Upper lobe of left lung (tissue), 6 donors: Measurements from ENCODE around the gene ERN1. TPM values are rescaled to one million over a fixed set of nuclear protein-coding genes. Genes with fewer than 3 reads are reported as not detected.

Experiments used
- ATAC-seq, 2 donors: fragments of 200-7000 bp; cut with Tn5 transposase; one replicate each; pipeline ENCODE4 v1.9.1; 2022; ENCODE audit warnings: mild to moderate bottlenecking in 2 of 2, moderate library complexity in 2 of 2; ENCODE audit not compliant: low FRiP score in 2 of 2
- DNase-seq, 2 donors: peaks; one replicate each; pipeline ENCODE4 v3.0.0-alpha.2; 2019 to 2020
- H3K27ac ChIP-seq, 4 donors: fragments of 200-600 bp; sonication (generic); one replicate each; pipeline ENCODE4 v1.5.1; 2016 to 2019
- H3K27me3 ChIP-seq, 4 donors: fragments of 200-600 bp; sonication (generic); one replicate each; pipeline ENCODE4 v1.5.1; 2017 to 2019
- H3K36me3 ChIP-seq, 4 donors: fragments of 200-600 bp; sonication (generic); one replicate each; pipeline ENCODE4 v1.5.1; 2016 to 2019
- H3K4me1 ChIP-seq, 4 donors: fragments of 200-600 bp; sonication (generic); one replicate each; pipeline ENCODE4 v1.5.1; 2018 to 2019
- H3K4me3 ChIP-seq, 4 donors: fragments of 200-600 bp; sonication (generic); one replicate each; pipeline ENCODE4 v1.5.1; 2017 to 2019; ENCODE audit warnings: mild to moderate bottlenecking in 2 of 4, moderate library complexity in 1 of 4
- H3K9me3 ChIP-seq, 4 donors: fragments of 200-600 bp; sonication (generic); one replicate each; pipeline ENCODE4 v1.5.1; 2018 to 2019
- EP300 ChIP-seq, 4 donors: sonication (generic); formaldehyde crosslinking; IDR thresholded peaks; one replicate each; pipeline ENCODE4 v1.5.1; 2017; ENCODE audit warnings: antibody characterized with exemption in 4 of 4, control low read depth in 2 of 4
- POLR2A ChIP-seq, 4 donors: fragments of 450-650 bp; IDR thresholded peaks; one replicate each; pipeline ENCODE4 v1.5.1; 2016 to 2017; ENCODE audit warnings: antibody characterized with exemption in 4 of 4, mild to moderate bottlenecking in 2 of 4
- POLR2AphosphoS5 ChIP-seq, 2 donors: sonication (generic); formaldehyde crosslinking; IDR thresholded peaks; one replicate each; pipeline ENCODE4 v1.5.1; 2017; ENCODE audit warnings: antibody characterized with exemption in 2 of 2
- WGBS, 2 donors: methylation state at CpG; one replicate each; pipeline ENCODE4 v1.1.5; 2017 to 2018; 5-methylcytosine and 5-hydroxymethylcytosine counted together
- total RNA-seq, 6 donors: library from RNA; depleted of rRNA in 4 of 6; stranded (reverse); fragments of >200 nt in 4 of 6; gene quantifications; one replicate each; pipeline versions ENCODE4 v1.1.0 to v1.2.1, GENCODE V29; 2016 to 2021
- TF ChIP-seq, protein P1 (sequence below), 6 experiments: fragments of 450-650 bp in 4 of 6; fragments of 200-600 bp in 2 of 6; sonication (generic) in 2 of 6; IDR thresholded peaks; one replicate each; pipeline ENCODE4 v1.5.1; 2016 to 2019; ENCODE audit warnings: antibody characterized with exemption in 6 of 6
- donor health status: DM: no; HTN: no; CAD: no; lungs with moderate emphysema.
- donor health status: DM: no; HTN: yes; CAD: no; lungs with severe emphysema.

ERN1 gene
- total RNA-seq, 6 donors from 2014 or later, result 32.8 to 65.0 (median 41.9) TPM

GRCh38 chr17:64016231-64016784 lies 113.6 kb downstream of the ERN1 start:
- Histone ChIP-seq H3K4me3 (peak overlapping the region in 2 of 4 donors; percentile 1 to 7), H3K36me3 (no peaks in the 10 kb centered on the region), H3K4me1 (peaks cover 22 to 40% (median 26%) of the 10 kb centered on the region in 4 donors), H3K27ac (peak overlapping the region; percentile 44 to 79 (median 62)), H3K9me3 (no peaks in the 10 kb centered on the region), H3K27me3 (no peaks in the 10 kb centered on the region)
- no peak for ATAC-seq
- TF ChIP-seq POLR2AphosphoS5 (IDR thresholded peaks at IDR 0.05), result peak; percentile 38 to 39
- no peak for TF ChIP-seq POLR2A (IDR thresholded peaks at IDR 0.05)
- TF ChIP-seq, protein P1, sequence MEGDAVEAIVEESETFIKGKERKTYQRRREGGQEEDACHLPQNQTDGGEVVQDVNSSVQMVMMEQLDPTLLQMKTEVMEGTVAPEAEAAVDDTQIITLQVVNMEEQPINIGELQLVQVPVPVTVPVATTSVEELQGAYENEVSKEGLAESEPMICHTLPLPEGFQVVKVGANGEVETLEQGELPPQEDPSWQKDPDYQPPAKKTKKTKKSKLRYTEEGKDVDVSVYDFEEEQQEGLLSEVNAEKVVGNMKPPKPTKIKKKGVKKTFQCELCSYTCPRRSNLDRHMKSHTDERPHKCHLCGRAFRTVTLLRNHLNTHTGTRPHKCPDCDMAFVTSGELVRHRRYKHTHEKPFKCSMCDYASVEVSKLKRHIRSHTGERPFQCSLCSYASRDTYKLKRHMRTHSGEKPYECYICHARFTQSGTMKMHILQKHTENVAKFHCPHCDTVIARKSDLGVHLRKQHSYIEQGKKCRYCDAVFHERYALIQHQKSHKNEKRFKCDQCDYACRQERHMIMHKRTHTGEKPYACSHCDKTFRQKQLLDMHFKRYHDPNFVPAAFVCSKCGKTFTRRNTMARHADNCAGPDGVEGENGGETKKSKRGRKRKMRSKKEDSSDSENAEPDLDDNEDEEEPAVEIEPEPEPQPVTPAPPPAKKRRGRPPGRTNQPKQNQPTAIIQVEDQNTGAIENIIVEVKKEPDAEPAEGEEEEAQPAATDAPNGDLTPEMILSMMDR (IDR thresholded peaks at IDR 0.05), result peak in 1 of 6 experiments; percentile 18
- TF ChIP-seq EP300 (IDR thresholded peaks at IDR 0.05), result no peak
- no peak for DNase-seq
- WGBS, 2 donors, result 39 to 47% methylated on average over 5 of the region's 5 CpGs

DNA sequence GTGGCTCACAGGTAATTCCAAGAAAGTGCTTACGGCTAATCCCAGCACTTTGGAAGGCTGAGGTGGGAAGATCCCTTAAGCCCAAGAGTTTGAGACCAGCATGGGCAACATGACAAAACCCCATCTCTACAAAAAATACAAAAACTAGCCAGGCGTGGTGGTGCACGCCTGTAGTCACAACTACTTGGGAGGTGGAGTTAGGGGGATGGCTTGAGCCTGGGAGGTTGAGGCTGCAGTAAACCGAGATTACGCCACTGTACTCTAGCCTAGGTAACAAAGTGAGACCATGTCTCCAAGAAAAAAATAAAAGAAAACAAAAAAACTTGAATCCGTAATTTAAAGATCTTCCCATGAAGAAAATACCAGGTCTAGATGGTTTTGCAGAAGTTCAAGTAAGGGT lies 114.5 kb downstream of the ERN1 start:
- no peak for ATAC-seq
- WGBS, 2 donors, result 88 to 92% methylated on average over 6 of the region's 6 CpGs
- Histone ChIP-seq H3K27ac (peak overlapping the region in 3 of 4 donors; percentile 57 to 79 (median 76)), H3K4me1 (peaks cover 16 to 34% (median 21%) of the 10 kb centered on the region in 4 donors), H3K4me3 (peak overlapping the region in 1 of 4 donors; percentile 7), H3K9me3 (no peaks in the 10 kb centered on the region), H3K36me3 (no peaks in the 10 kb centered on the region), H3K27me3 (no peaks in the 10 kb centered on the region)
- peak in 1 of 2 donors; percentile 5 for DNase-seq
- TF ChIP-seq, protein P1 (IDR thresholded peaks at IDR 0.05), result no peak
- TF ChIP-seq POLR2AphosphoS5 (IDR thresholded peaks at IDR 0.05) (no peak), EP300 (IDR thresholded peaks at IDR 0.05) (no peak), POLR2A (IDR thresholded peaks at IDR 0.05) (no peak)

- H3K4me1 ChIP-seq, result peaks cover 44 to 55% (median 51%) of the 10 kb centered on the region in 4 donors
- H3K9me3 ChIP-seq, result no peaks in the 10 kb centered on the region
- ATAC-seq, result peak in 1 of 2 donors; percentile 74
- peak in 1 of 2 donors; percentile 23 for DNase-seq
- 61% methylated on average over 8 of the region's 8 CpGs for WGBS, 2 donors
- no peaks in the 10 kb centered on the region for H3K27me3 ChIP-seq
- peak overlapping the region in 3 of 4 donors; percentile 27 to 83 (median 68) for H3K27ac ChIP-seq
- H3K4me3 ChIP-seq, result no peak overlapping the region
- peaks cover 0 to 3% (median 2%) of the 10 kb centered on the region in 4 donors for H3K36me3 ChIP-seq
- TF ChIP-seq POLR2A (IDR thresholded peaks at IDR 0.05) (no peak), EP300 (IDR thresholded peaks at IDR 0.05) (peak in 1 of 4 donors; percentile 25), POLR2AphosphoS5 (IDR thresholded peaks at IDR 0.05) (peak in 1 of 2 donors; percentile 20)
- TF ChIP-seq, protein P1 (IDR thresholded peaks at IDR 0.05), result no peak
These were observed 120.2 kb downstream of the ERN1 start for GRCh38 chr17:64009571-64010402.

DNA sequence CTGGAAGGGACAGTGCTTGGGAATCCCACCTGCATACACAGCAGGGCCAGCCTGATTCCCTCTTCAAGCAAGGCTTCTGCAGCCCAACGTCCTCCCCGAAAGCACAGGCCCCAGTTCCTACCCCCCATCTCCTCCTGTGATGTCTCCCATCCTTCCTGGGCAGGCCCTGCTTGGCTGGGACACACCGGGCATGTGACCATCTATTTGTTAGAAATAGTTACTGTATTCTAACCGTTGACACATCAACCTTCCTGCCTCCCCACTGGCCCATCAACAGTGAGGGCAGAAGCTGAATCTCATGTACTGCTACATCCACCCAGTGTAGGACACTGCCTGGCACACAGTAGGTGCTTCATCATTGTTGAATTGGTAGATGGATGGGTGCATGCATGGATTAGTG lies 121.1 kb downstream of the ERN1 start:
- ATAC-seq (no peak), DNase-seq (peak in 1 of 2 donors; percentile 31)
- no peaks in the 10 kb centered on the region for H3K9me3 ChIP-seq
- 42 to 58% methylated on average over 2 to 4 of the region's 4 CpGs for WGBS, 2 donors
- no peak for TF ChIP-seq POLR2A (IDR thresholded peaks at IDR 0.05)
- peak in 1 of 2 donors; percentile 51 for TF ChIP-seq POLR2AphosphoS5 (IDR thresholded peaks at IDR 0.05)
- H3K4me1 ChIP-seq, result peaks cover 42 to 55% (median 51%) of the 10 kb centered on the region in 4 donors
- no peak overlapping the region for H3K4me3 ChIP-seq
- peak overlapping the region; percentile 57 to 83 (median 72) for H3K27ac ChIP-seq
- H3K36me3 ChIP-seq, result peaks cover 0 to 13% (median 2%) of the 10 kb centered on the region in 4 donors
- no peaks in the 10 kb centered on the region for H3K27me3 ChIP-seq

GRCh38 chr17:64008346-64008745 lies 121.6 kb downstream of the ERN1 start:
- ATAC-seq (no peak), DNase-seq (peak in 1 of 2 donors; percentile 16)
- Histone ChIP-seq H3K36me3 (peaks cover 0 to 18% (median 6%) of the 10 kb centered on the region in 4 donors), H3K9me3 (no peaks in the 10 kb centered on the region), H3K4me3 (no peak overlapping the region), H3K4me1 (peaks cover 42 to 55% (median 51%) of the 10 kb centered on the region in 4 donors), H3K27ac (peak overlapping the region; percentile 57 to 83 (median 72)), H3K27me3 (no peaks in the 10 kb centered on the region)
- WGBS, 2 donors, result 78 to 84% methylated on average over 5 of the region's 5 CpGs
- no peak for TF ChIP-seq EP300 (IDR thresholded peaks at IDR 0.05)
- TF ChIP-seq, protein P1 (IDR thresholded peaks at IDR 0.05), result no peak
- TF ChIP-seq POLR2A (IDR thresholded peaks at IDR 0.05), result no peak
- no peak for TF ChIP-seq POLR2AphosphoS5 (IDR thresholded peaks at IDR 0.05)
